Right renal cortex interstitium (tissue), 3 donors: ENCODE measurements around the gene TRPV6. TPM values are rescaled to one million over a fixed set of nuclear protein-coding genes. Genes with fewer than 3 reads are reported as not detected.

Experiments
- DNase-seq, 3 donors: peaks; one replicate each; pipeline ENCODE4 v3.0.0-alpha.2; 2013; ENCODE audit warnings: low read depth in 3 of 3, low spot score in 2 of 3
- polyA plus RNA-seq, 3 donors: library from polyadenylated mRNA; unstranded; fragments of 120-200 nt; gene quantifications; one replicate each; pipeline ENCODE4 v1.2.1, GENCODE V29; 2013; ENCODE audit not compliant: insufficient read length in 3 of 3

The TRPV6 gene
- 10 to 100 TPM; 10.3 to 11.4 (median 10.4) TPM for polyA plus RNA-seq

- DNase-seq = peak in 1 of 3 donors; percentile 17
Measured at GRCh38 chr7:142885311-142886230, at the start of gene TRPV6. TRPV6 (minus strand) TSS chr7:142885745.

GRCh38 chr7:142934056-142934455 is 48.5 kb upstream of the TRPV6 start:
- no peak for DNase-seq

- no peak for DNase-seq
Measured at GRCh38 chr7:142933624-142934023, 48.1 kb upstream of the TRPV6 start, which contains the start of gene TRPV5. TRPV5 (minus strand) TSS chr7:142933746; CDS start chr7:142933459, 287 bp downstream.

- DNase-seq = no peak
Measured at GRCh38 chr7:142933092-142933475, 47.5 kb upstream of the TRPV6 start.

GRCh38 chr7:142932386-142933091 is 47.0 kb upstream of the TRPV6 start:
- DNase-seq = no peak

GRCh38 chr7:142930126-142930730 is 44.7 kb upstream of the TRPV6 start:
- DNase-seq = no peak

GRCh38 chr7:142927949-142928348 is 42.4 kb upstream of the TRPV6 start:
- no peak for DNase-seq

- DNase-seq = no peak
Measured at GRCh38 chr7:142927085-142927745, 41.7 kb upstream of the TRPV6 start.

- DNase-seq = no peak
Measured at GRCh38 chr7:142925413-142925812, 39.9 kb upstream of the TRPV6 start.

GRCh38 chr7:142923391-142923790 is 37.8 kb upstream of the TRPV6 start:
- DNase-seq = no peak

GRCh38 chr7:142919656-142920055 is 34.1 kb upstream of the TRPV6 start:
- DNase-seq = no peak

- no peak for DNase-seq
Measured at GRCh38 chr7:142918901-142919300, 33.4 kb upstream of the TRPV6 start.

- no peak for DNase-seq
Measured at GRCh38 chr7:142917447-142917846, 31.9 kb upstream of the TRPV6 start.

GRCh38 chr7:142916508-142916907 is 31.0 kb upstream of the TRPV6 start:
- DNase-seq = peak in 1 of 3 donors; percentile 19

GRCh38 chr7:142915315-142915714 is 29.8 kb upstream of the TRPV6 start:
- no peak for DNase-seq

- no peak for DNase-seq
Measured at GRCh38 chr7:142914121-142914520, 28.6 kb upstream of the TRPV6 start.

GRCh38 chr7:142913566-142913965 is 28.0 kb upstream of the TRPV6 start:
- no peak for DNase-seq

GRCh38 chr7:142913051-142913450 is 27.5 kb upstream of the TRPV6 start:
- DNase-seq = no peak

- DNase-seq = no peak
Measured at GRCh38 chr7:142910481-142910880, 24.9 kb upstream of the TRPV6 start.

GRCh38 chr7:142910031-142910433 is 24.5 kb upstream of the TRPV6 start:
- DNase-seq = no peak
